A673 (cell line): ENCODE data around the gene SUCLA2. TPM values are rescaled to one million over a fixed set of nuclear protein-coding genes. Genes with fewer than 3 reads are reported as not detected.

Experiments
- BruUV-seq: library from RNA; stranded (reverse); fragments of 400-500 nt; replicated peaks from 2 replicates; lab custom pipeline; 2021; lab: Mats Ljungman, UMichigan
- CTCF ChIA-PET: fragments of 300-600 bp; sonication (Branson Sonifier 250); formaldehyde crosslinking; loops from one replicate; lab custom pipeline; 2022; ENCODE audit warnings: antibody characterized with exemption; lab: Charles Lee
- POLR2A ChIA-PET: fragments of 300-600 bp; sonication (Branson Sonifier 250); formaldehyde crosslinking; loops from one replicate; lab custom pipeline; 2022; ENCODE audit warnings: antibody characterized with exemption; ENCODE audit not compliant: low non-redundant PET; lab: Charles Lee
- DNase-seq: peaks from one replicate; pipeline ENCODE4 v3.0.0-alpha.2; 2015; ENCODE audit warnings: low spot score
- H3K27ac ChIP-seq: fragments of 200-600 bp; sonication (generic); 2 replicates; pipeline ENCODE4 v1.5.1; 2016; ENCODE audit warnings: mixed run types, low read depth, mild to moderate bottlenecking, mixed read lengths, antibody characterized with exemption, low read length; ENCODE audit not compliant: poor library complexity, severe bottlenecking
- H3K27me3 ChIP-seq: fragments of 200-600 bp; sonication (generic); replicated peaks from 2 replicates; pipeline ENCODE4 v1.6.1; 2017; ENCODE audit warnings: mixed run types, low read depth, mild to moderate bottlenecking, mixed read lengths, antibody characterized with exemption, low read length; ENCODE audit not compliant: insufficient read depth, poor library complexity
- H3K36me3 ChIP-seq: fragments of 200-600 bp; sonication (generic); 2 replicates; pipeline ENCODE4 v1.6.1; 2016; ENCODE audit warnings: mixed run types, mild to moderate bottlenecking, mixed read lengths, antibody characterized with exemption, low read length; ENCODE audit not compliant: insufficient read depth, poor library complexity, severe bottlenecking
- H3K4me1 ChIP-seq: fragments of 200-600 bp; sonication (generic); 2 replicates; pipeline ENCODE4 v1.6.1; 2017; ENCODE audit warnings: mixed run types, mild to moderate bottlenecking, mixed read lengths, antibody characterized with exemption, low read length; ENCODE audit not compliant: insufficient read depth, poor library complexity, severe bottlenecking
- H3K4me3 ChIP-seq: fragments of 200-600 bp; sonication (generic); 2 replicates; pipeline ENCODE4 v1.5.1; 2016; ENCODE audit warnings: low read depth, mixed run types, mild to moderate bottlenecking, mixed read lengths, low read length; ENCODE audit not compliant: poor library complexity, severe bottlenecking
- H3K9me3 ChIP-seq: fragments of 200-600 bp; sonication (generic); 2 replicates; pipeline ENCODE4 v1.6.1; 2016; ENCODE audit warnings: mixed run types, low read depth, mild to moderate bottlenecking, mixed read lengths, antibody characterized with exemption, low read length; ENCODE audit not compliant: poor library complexity, severe bottlenecking
- CTCF ChIP-seq: fragments of 300-800, 200-600 bp; sonication (generic); conservative IDR thresholded peaks from 2 replicates; pipeline ENCODE4 v1.5.1; 2017; ENCODE audit warnings: low read depth, mild to moderate bottlenecking, antibody characterized with exemption, low read length, moderate library complexity, mixed read lengths
- EZH2 ChIP-seq: fragments of 200-600 bp; sonication (generic); IDR thresholded peaks from 2 replicates; pipeline ENCODE4 v1.6.1; 2017; ENCODE audit warnings: borderline replicate concordance, low read depth, mild to moderate bottlenecking, mixed read lengths, antibody characterized with exemption, low read length; ENCODE audit not compliant: poor library complexity, severe bottlenecking
- intact Hi-C: fragments of 100-400 bp; cut with micrococcal nuclease; formaldehyde crosslinking; loops from one replicate; pipeline ENCODE4 v1.10.0; 2022; ENCODE audit not compliant: unreplicated experiment
- total RNA-seq: library from RNA; stranded (reverse); gene quantifications from 2 replicates; pipeline ENCODE4 v1.2.3, GENCODE V29; 2021

SUCLA2 gene
- total RNA-seq, 1 experiment from 2014 or later = 36.6 TPM

GRCh38 chr13:47932950-47933923 lies 67.8 kb downstream of the SUCLA2 start:
- no peaks in the 10 kb centered on the region for H3K27me3 ChIP-seq
- intact Hi-C loops = no loop called here
- no TSS peak for BruUV-seq
- H3K36me3 ChIP-seq = no peaks in the 10 kb centered on the region
- H3K9me3 ChIP-seq = no peaks in the 10 kb centered on the region
- POLR2A ChIA-PET = no interaction called here
- no peak overlapping the region for H3K27ac ChIP-seq
- CTCF ChIA-PET = interaction anchor here (0.6 kb wide), 1 partner anchor 162 kb away, joined by 5 read pairs; no protein-coding TSS in a partner anchor
- TF ChIP-seq CTCF (no peak), EZH2 (no peak)
- peak; percentile 9 for DNase-seq
- H3K4me3 ChIP-seq = no peak overlapping the region
- no peaks in the 10 kb centered on the region for H3K4me1 ChIP-seq

DNA sequence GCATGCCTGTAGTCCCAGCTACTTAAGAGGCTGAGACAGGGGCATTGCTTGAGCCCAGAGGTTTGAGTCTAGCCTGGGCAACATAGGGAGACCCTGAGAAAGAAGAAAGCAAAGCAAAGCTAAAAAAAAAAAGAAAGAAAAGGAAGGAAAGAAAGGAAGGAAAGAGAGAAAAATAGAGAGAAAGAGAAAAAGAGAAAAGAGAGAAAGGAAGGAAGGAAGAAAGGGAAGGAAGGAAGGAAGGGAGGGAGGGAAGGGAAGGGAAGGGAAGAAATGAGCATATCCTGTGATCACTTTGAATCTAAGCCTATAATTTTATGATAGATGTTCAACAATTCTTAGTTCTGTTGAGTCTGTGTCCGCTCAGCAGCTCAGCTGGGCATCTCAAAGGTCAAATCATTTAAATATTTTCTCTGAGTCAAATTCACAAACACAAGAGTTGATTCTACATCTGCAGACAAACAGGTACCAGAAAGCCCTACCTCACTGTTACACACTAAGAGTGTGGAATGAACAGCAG lies 70.4 kb downstream of the SUCLA2 start:
- Histone ChIP-seq H3K36me3 (no peaks in the 10 kb centered on the region), H3K27me3 (no peaks in the 10 kb centered on the region), H3K4me3 (no peak overlapping the region), H3K27ac (no peak overlapping the region), H3K4me1 (no peaks in the 10 kb centered on the region), H3K9me3 (no peaks in the 10 kb centered on the region)
- POLR2A ChIA-PET = no interaction called here
- no peak for DNase-seq
- intact Hi-C loops = no loop called here
- BruUV-seq = no TSS peak
- CTCF ChIA-PET = no interaction called here
- TF ChIP-seq CTCF = no peak
- TF ChIP-seq EZH2 = no peak

DNA sequence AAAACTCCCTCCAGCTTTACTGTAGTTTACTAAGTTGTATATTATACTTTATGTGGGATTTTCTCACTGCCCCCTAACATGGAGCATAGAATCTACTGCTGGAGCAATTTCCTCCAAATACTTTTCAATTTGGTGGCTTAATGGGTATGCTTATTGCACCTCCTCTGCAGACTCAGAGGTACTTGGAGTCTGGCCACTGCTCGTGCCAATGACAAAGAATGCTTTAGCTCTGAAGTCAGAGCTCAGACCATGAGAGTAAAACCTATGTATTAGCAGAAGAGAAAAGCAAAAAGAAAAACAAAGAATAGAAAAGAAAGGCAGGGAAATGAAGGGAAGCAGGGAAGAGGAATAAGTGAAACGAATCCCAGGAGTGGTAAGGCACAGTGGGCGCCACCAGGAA lies 71.9 kb downstream of the SUCLA2 start:
- no TSS peak for BruUV-seq
- no peaks in the 10 kb centered on the region for H3K4me1 ChIP-seq
- no peak for DNase-seq

More for the DNA sequence above, 71.9 kb downstream of the SUCLA2 start:
- Histone ChIP-seq H3K27ac (no peak overlapping the region), H3K36me3 (no peaks in the 10 kb centered on the region), H3K27me3 (no peaks in the 10 kb centered on the region), H3K4me3 (no peak overlapping the region), H3K9me3 (no peaks in the 10 kb centered on the region)
- TF ChIP-seq EZH2 (no peak), CTCF (no peak)
- CTCF ChIA-PET = no interaction called here
- POLR2A ChIA-PET = no interaction called here
- intact Hi-C loops = no loop called here
